Activated CD4-positive, alpha-beta memory T cell treated with anti-CD3 and anti-CD28 coated beads, Interleukin-2, amount 10 ng/mL, durations not matched to agents 7 days and 5 days (primary cell): ENCODE data around the gene USP20. TPM values are rescaled to one million over a fixed set of nuclear protein-coding genes. Genes with fewer than 3 reads are reported as not detected.
A peak's percentile ranks its signal among the peaks of the same experiment; 100 is the strongest.

Experiments used
- CTCF ChIA-PET: fragments of 350-600 bp; sonication (Branson Sonifier 250); formaldehyde crosslinking; loops from one replicate; lab custom pipeline; 2021; ENCODE audit warnings: antibody characterized with exemption, inconsistent platforms; lab: Charles Lee
- POLR2A ChIA-PET: fragments of 350-600 bp; sonication (Branson Sonifier 250); formaldehyde crosslinking; loops from one replicate; lab custom pipeline; 2021; ENCODE audit warnings: antibody characterized with exemption; lab: Charles Lee
- DNase-seq: peaks from one replicate; pipeline ENCODE4 v3.0.0-alpha.2; 2020
- H3K27ac Mint-ChIP-seq: one replicate; pipeline ENCODE4 v1.8.0; 2021; ENCODE audit warnings: mild to moderate bottlenecking, mixed read lengths
- H3K27me3 Mint-ChIP-seq: one replicate; pipeline ENCODE4 v1.8.0; 2021; ENCODE audit warnings: mixed read lengths
- H3K36me3 Mint-ChIP-seq: one replicate; pipeline ENCODE4 v1.8.0; 2021; ENCODE audit warnings: low read depth, mixed read lengths
- H3K4me1 Mint-ChIP-seq: one replicate; pipeline ENCODE4 v1.8.0; 2021; ENCODE audit warnings: mixed read lengths
- H3K4me3 Mint-ChIP-seq: one replicate; pipeline ENCODE4 v1.8.0; 2021; ENCODE audit warnings: mild to moderate bottlenecking, mixed read lengths
- H3K9me3 Mint-ChIP-seq: one replicate; pipeline ENCODE4 v1.8.0; 2021; ENCODE audit warnings: mixed read lengths
- total RNA-seq, 2 experiments: library from RNA; stranded (reverse); gene quantifications; one replicate each; pipeline ENCODE4 v1.2.3, GENCODE V29; 2021

The USP20 gene
- total RNA-seq, 2 experiments from 2014 or later = 86.4 to 87.6 TPM

GRCh38 chr9:129871046-129871445 lies 35.8 kb downstream of the USP20 start:
- H3K9me3 Mint-ChIP-seq = no peaks in the 10 kb centered on the region
- H3K4me1 Mint-ChIP-seq = peaks cover 70% of the 10 kb centered on the region
- H3K4me3 Mint-ChIP-seq = no peak overlapping the region
- H3K27me3 Mint-ChIP-seq = no peaks in the 10 kb centered on the region
- H3K36me3 Mint-ChIP-seq = peaks cover 69% of the 10 kb centered on the region
- ChIA-PET POLR2A (interaction anchor here (12.5 kb wide), 2 partner anchors 18 to 35 kb away, joined by 145 to 301 read pairs; partner anchors contain the start of genes C9orf78 and USP20), CTCF (no interaction called here)
- H3K27ac Mint-ChIP-seq = peak overlapping the region; percentile 89
- no peak for DNase-seq

GRCh38 chr9:129873563-129874190 lies 38.4 kb downstream of the USP20 start:
- Mint-ChIP-seq H3K4me1 (peaks cover 57% of the 10 kb centered on the region), H3K4me3 (no peak overlapping the region), H3K27ac (peak overlapping the region; percentile 26)

GRCh38 chr9:129874261-129875101 lies 39.2 kb downstream of the USP20 start:
- H3K4me3 Mint-ChIP-seq = no peak overlapping the region
- no peaks in the 10 kb centered on the region for H3K27me3 Mint-ChIP-seq
- H3K9me3 Mint-ChIP-seq = no peaks in the 10 kb centered on the region
- H3K27ac Mint-ChIP-seq = no peak overlapping the region
- H3K36me3 Mint-ChIP-seq = peaks cover 56% of the 10 kb centered on the region
- H3K4me1 Mint-ChIP-seq = peaks cover 49% of the 10 kb centered on the region
- ChIA-PET POLR2A (interaction anchor here (1.2 kb wide), 1 partner anchor 16 kb away, joined by 3 read pairs; no protein-coding TSS in a partner anchor), CTCF (no interaction called here)
- no peak for DNase-seq

More at GRCh38 chr9:129873563-129874190, 38.4 kb downstream of the USP20 start:
- Mint-ChIP-seq H3K9me3 (no peaks in the 10 kb centered on the region), H3K36me3 (peaks cover 64% of the 10 kb centered on the region), H3K27me3 (no peaks in the 10 kb centered on the region)
- CTCF ChIA-PET = no interaction called here
- POLR2A ChIA-PET = interaction anchor here (1.2 kb wide), 1 partner anchor 15 kb away, joined by 3 read pairs; no protein-coding TSS in a partner anchor
- DNase-seq = no peak

DNA sequence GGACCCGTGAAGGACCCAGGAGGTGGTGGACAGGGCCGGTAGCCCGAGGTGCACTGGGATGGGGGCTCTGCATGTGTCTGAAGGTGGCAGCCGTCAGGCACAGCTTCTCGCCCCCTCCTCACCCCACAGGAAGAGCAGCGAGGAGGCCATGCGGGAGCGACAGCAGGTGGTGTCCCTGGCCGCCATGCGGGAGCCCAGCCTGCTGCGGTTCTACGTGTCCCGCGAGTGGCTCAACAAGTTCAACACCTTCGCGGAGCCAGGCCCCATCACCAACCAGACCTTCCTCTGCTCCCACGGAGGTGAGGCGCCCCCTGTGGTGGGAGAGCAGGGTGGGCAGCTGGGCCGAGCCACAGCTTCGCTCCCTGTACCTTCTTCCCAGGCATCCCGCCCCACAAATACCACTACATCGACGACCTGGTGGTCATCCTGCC lies 39.9 kb downstream of the USP20 start:
- H3K36me3 Mint-ChIP-seq = peaks cover 56% of the 10 kb centered on the region

GRCh38 chr9:129875687-129876395 lies 40.6 kb downstream of the USP20 start:
- H3K27ac Mint-ChIP-seq = no peak overlapping the region
- peaks cover 35% of the 10 kb centered on the region for H3K4me1 Mint-ChIP-seq
- H3K27me3 Mint-ChIP-seq = no peaks in the 10 kb centered on the region
- CTCF ChIA-PET = interaction anchor here (0.6 kb wide), 1 partner anchor 32 kb away, joined by 4 read pairs; no protein-coding TSS in a partner anchor
- no peaks in the 10 kb centered on the region for H3K9me3 Mint-ChIP-seq
- H3K36me3 Mint-ChIP-seq = peaks cover 58% of the 10 kb centered on the region
- POLR2A ChIA-PET = interaction anchor here (0.9 to 1.5 kb wide), 3 partner anchors 7 to 40 kb away, joined by 3 to 4 read pairs (median 3); no protein-coding TSS in a partner anchor
- no peak for DNase-seq
- H3K4me3 Mint-ChIP-seq = no peak overlapping the region

More for the DNA sequence above, 39.9 kb downstream of the USP20 start:
- no peak overlapping the region for H3K4me3 Mint-ChIP-seq
- H3K27ac Mint-ChIP-seq = no peak overlapping the region
- ChIA-PET CTCF (interaction anchor here (0.6 kb wide), 1 partner anchor 31 kb away, joined by 4 read pairs; no protein-coding TSS in a partner anchor), POLR2A (no interaction called here)
- peaks cover 42% of the 10 kb centered on the region for H3K4me1 Mint-ChIP-seq
- H3K27me3 Mint-ChIP-seq = no peaks in the 10 kb centered on the region
- no peak for DNase-seq
- no peaks in the 10 kb centered on the region for H3K9me3 Mint-ChIP-seq

- POLR2A ChIA-PET = interaction anchor here (0.9 to 1.5 kb wide), 4 partner anchors 8 to 41 kb away, joined by 3 to 4 read pairs (median 4); no protein-coding TSS in a partner anchor
- Mint-ChIP-seq H3K27me3 (no peaks in the 10 kb centered on the region), H3K36me3 (peaks cover 51% of the 10 kb centered on the region), H3K4me3 (no peak overlapping the region), H3K27ac (peak overlapping the region; percentile 59), H3K9me3 (no peaks in the 10 kb centered on the region), H3K4me1 (peaks cover 28% of the 10 kb centered on the region)
- no peak for DNase-seq
- CTCF ChIA-PET = no interaction called here
These were observed 41.6 kb downstream of the USP20 start for GRCh38 chr9:129876815-129877214.

DNA sequence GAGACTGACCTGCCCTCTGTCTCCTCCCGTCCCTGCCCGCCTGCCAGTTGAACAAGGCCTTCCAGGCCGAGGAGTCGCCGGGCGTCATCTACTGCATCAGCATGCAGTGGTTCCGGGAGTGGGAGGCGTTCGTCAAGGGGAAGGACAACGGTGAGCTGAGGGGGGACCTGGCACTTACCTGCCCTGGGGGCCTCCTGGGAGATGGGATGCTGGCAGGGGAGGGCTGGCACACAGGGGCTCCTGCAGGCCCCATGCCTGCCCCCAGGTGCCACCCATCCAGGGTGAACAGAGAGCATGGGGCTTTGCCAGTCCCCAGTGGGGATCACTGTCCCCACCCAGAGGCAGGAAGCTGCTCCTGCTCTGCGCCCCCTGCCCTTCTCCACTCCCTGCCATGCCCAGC lies 43.0 kb downstream of the USP20 start:
- no peak overlapping the region for H3K4me3 Mint-ChIP-seq
- H3K4me1 Mint-ChIP-seq = peaks cover 19% of the 10 kb centered on the region
- H3K27me3 Mint-ChIP-seq = no peaks in the 10 kb centered on the region
- no peak for DNase-seq
- peaks cover 49% of the 10 kb centered on the region for H3K36me3 Mint-ChIP-seq
- POLR2A ChIA-PET = interaction anchor here (1.0 to 1.3 kb wide), 2 partner anchors 9 to 13 kb away, joined by 3 to 7 read pairs; no protein-coding TSS in a partner anchor
- no peaks in the 10 kb centered on the region for H3K9me3 Mint-ChIP-seq
- CTCF ChIA-PET = no interaction called here
- H3K27ac Mint-ChIP-seq = peak overlapping the region; percentile 14

DNA sequence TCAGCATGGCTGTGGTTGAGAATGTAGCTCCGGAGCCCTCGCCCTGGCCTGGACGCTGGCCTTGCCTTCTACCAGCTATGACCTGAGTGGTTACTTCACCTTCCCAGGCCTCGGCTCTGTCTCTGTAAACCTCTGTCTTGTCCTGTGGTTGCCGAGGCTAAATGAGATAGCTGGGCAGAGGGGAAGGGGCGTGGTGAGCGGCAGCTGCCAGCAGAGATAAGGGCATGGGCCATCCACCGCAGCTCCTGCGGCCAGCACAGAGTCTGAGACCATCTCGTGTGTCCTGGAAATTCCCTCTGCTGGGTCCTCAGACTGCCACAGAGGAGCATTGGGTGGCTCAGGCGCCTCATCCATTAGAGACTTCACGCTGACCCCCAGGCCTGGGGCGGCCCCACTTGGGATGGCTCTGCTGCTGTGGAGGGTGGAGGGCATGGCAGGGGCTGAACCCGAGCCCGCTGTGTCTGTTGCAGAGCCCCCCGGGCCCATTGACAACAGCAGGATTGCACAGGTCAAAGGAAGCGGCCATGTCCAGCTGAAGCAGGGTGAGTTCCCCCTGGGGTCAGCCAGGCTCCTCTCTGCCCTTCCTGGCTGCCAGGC lies 43.9 kb downstream of the USP20 start:
- Mint-ChIP-seq H3K36me3 (peaks cover 41% of the 10 kb centered on the region), H3K4me3 (no peak overlapping the region), H3K9me3 (no peaks in the 10 kb centered on the region), H3K27ac (peak overlapping the region; percentile 16), H3K27me3 (no peaks in the 10 kb centered on the region), H3K4me1 (peaks cover 24% of the 10 kb centered on the region)
- ChIA-PET CTCF (no interaction called here), POLR2A (interaction anchor here (1.0 to 1.3 kb wide), 2 partner anchors 10 to 14 kb away, joined by 3 to 7 read pairs; no protein-coding TSS in a partner anchor)
- DNase-seq = no peak

- Mint-ChIP-seq H3K36me3 (peaks cover 42% of the 10 kb centered on the region), H3K9me3 (no peaks in the 10 kb centered on the region), H3K27me3 (no peaks in the 10 kb centered on the region), H3K27ac (no peak overlapping the region), H3K4me1 (peaks cover 29% of the 10 kb centered on the region), H3K4me3 (no peak overlapping the region)
- ChIA-PET CTCF (no interaction called here), POLR2A (no interaction called here)
- no peak for DNase-seq
These were observed 44.9 kb downstream of the USP20 start for GRCh38 chr9:129879991-129880653.

DNA sequence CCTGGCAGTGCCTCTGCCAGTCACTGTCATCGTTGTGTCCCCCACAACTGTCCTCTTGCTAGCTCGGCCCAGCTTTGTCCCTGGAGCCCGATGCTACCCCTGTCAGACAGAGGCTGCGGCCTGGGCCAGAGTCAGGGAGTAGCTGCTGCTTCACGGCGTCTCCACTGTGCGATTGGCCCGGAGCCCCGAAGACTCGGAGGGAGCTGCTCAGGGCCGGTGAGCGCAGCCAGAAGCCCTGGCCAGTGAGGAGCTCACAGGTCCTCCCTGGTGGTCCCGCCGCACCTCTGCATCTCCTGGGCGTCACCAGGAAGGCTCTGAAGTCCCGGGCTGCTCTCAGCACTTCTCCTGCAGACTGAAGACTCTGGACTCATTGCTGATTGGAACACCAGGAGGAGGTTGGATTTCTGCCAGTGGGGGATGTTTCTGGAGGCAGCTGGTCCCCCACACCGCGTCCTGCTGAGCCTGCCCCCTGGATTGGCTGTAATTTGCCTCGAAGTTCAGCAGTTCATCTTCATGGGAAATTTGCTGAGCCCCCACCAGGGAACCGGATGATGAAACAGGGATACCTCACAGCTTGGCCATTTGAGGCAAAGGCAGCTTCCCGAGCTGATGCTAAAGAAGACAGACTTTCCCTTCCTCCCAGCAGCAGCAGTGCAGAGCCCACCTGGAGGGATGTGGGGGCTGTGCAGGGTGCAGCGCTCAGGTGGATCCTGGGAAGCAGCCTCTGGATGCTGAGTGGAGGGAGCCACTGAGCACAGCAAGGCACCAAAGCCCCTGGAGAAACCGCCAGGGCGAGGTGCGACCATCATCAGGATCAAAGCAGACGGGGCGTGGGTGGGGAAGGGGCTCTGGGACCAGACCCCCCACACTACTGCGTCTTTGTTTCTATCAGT lies 45.6 kb downstream of the USP20 start:
- Mint-ChIP-seq H3K27me3 (no peaks in the 10 kb centered on the region), H3K4me1 (peaks cover 30% of the 10 kb centered on the region), H3K4me3 (no peak overlapping the region), H3K9me3 (no peaks in the 10 kb centered on the region), H3K36me3 (peaks cover 47% of the 10 kb centered on the region), H3K27ac (no peak overlapping the region)
- no peak for DNase-seq
- ChIA-PET POLR2A (no interaction called here), CTCF (no interaction called here)
